ENCODE results near the gene STAM.
A peak's percentile ranks its signal among the peaks of the same experiment; 100 is the strongest.

Gene STAM

GRCh38 chr10:17733620-17734019 is 89.7 kb downstream of the STAM start:
- DNase-seq = no peak

GRCh38 chr10:17734432-17735080 is 90.6 kb downstream of the STAM start:
- DNase-seq = no peak

DNA sequence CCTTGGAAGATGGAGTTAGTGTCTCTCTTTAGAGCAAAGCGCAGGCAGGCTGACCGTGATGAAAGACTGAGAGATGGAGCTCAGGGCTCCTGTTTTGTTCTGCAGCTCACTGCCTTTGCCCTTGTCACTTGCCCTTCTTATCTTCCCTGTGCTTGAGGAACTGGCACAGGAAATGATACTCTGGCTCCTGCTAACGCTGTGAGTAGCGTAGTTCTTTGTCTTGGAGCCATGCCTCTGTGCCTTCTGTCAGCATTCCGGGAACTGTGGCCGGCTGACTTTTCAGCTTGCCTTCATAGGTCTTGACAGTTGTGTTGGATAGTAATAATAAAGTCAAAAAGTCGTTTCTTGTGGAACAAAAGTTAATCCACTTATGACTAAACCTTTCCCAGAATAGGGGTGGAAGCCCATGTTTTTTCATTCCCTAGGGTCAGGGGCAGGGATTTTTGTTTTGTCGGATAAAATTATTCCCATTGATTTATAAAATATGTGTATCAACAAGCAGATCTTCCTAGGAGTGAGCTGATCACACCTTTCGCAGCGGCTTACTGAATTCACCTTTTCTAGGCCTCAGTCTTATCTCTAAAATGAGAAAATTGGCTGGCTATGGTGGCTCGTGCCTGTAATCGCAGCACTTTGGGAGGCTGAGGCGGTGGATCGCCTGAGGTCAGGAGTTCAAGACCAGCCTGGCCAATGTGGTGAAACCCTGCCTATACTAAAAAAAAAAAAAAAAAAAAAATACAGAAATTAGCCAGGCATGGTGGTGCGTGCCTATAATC is 91.4 kb downstream of the STAM start:
- no peak for DNase-seq

DNA sequence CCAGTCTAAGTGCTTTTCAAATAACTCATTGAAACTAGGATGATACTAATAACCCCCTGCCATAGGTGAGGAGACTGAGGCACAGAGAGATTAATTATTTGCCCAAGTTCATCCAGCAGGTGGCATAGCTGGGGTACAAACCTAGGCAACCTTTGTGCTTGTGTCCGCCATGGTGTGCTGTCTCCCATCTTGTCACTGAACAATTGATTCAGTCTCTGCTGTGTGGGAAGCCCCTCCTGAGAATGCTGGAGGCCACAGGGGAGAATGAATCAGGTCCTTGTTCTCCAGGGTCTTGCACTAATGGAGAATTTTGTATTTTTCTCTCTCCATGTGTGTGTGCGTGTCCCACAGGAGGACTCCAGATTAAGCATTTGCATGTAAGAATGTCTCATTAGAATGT is 92.3 kb downstream of the STAM start:
- DNase-seq = no peak

DNA sequence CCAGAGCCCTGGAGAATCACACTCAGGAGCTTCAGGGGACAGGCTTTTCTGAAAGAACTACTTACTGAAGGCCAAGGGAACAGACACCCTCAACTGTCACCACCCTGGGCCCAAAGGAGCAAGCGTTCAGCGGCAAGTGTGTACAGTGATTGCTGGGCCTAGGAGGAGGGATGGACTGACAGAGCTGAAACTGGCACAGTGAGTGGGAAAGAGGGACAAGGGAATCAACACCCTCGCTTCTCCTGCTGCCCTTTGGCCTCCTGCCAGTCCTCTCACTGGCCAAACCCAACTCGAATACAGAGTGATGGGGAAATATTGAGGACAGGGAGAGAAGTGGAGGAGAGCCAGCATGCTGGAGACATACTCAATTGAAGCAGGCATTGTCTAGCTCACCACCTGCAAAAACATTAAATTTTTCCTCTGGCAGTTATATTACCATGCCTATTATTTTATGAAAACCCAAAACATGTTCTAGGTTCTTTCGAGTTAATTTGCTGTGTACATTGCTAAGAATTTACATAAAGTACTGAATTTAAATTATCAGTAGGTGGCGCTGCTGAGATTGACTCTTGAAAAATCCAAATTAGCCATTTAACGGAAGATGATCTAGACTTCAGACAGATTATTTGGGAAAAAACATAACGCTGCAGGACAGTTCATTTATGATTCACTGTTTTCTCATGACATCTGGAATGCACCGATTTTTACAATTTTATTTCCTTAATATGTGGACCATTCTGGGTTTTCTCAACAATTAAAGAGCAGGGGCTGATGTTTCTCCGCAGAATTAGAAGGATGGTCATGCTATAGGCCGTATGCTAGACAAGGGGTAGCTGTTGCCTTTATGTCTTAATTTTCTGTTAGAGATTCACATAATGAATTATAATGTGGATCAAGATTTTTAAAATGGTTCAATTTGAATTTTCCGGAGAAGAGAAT is 93.3 kb downstream of the STAM start:
- DNase-seq = peak; percentile 38

GRCh38 chr10:17740668-17741067 is 96.7 kb downstream of the STAM start:
- no peak for DNase-seq

GRCh38 chr10:17742918-17743317 is 99.0 kb downstream of the STAM start:
- peak; percentile 52 for DNase-seq

DNA sequence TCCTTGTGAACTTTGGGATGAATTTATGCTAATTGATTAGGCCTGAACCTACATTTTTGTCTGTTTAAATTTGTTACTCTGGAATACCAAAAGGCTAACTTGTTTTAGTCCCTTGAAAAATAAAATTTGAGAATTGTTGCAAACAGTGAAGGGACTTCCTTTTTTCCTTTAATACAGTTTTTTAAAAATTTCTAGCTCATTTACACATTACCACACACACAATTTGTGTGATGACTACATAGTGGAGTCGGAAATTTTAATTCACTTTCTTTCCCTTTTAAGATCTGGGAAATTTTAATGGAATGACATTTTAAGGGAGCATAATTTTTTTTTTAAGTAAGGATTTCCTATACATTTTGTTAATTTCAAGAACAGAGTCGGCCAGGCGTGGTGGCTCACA is 99.5 kb downstream of the STAM start:
- no peak for DNase-seq

DNA sequence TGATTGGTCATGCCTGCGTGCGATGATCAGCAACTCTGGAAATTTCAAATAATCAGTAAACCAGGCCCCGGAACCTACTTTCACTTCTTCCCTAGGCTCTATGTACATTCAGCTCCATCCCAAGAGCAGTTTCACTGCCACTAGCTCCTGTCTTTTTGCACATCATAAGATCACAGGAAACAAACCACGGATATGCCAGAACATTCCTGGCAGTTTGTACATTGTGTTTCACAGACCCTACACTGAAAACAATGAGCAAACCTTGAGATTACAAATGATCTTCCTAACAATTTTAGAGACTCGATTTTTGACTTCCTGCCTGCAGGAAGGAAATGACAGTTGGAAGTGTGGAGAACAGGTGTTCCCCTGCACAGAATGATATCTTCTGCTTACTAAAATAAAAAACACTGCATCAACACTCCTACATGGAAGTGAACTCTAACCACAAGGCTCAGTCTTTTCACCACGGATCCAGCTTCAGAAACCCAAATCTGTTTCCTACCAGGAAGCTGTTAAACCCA is 100.5 kb downstream of the STAM start:
- no peak for DNase-seq

- DNase-seq = peak; percentile 12
Measured at GRCh38 chr10:17747883-17748550, 104.1 kb downstream of the STAM start.

DNA sequence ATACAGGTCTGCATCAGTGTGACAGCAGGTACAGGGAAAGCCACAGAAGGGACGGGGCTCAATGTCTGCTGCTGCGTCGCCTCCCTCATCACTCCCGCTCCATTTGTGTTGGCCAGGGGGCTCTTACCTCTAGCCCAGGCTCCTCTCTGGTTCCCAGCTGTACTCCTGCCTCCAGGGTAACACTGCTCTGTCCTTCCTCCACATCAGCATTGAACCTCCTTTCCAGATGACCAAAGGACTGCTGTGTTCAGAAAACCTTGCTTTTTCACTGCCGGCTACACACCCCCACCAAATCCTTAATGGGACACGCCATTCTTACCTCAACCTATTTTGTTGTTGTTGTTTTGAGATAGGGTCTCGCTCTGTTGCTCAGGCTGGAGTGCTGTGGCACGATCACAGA is 105.9 kb downstream of the STAM start:
- DNase-seq = no peak

GRCh38 chr10:17751781-17752445 is 108.0 kb downstream of the STAM start, which contains the start of gene TMEM236:
Gene TMEM236, plus strand, starts transcription at chr10:17752201. Its CDS starts 95 bp downstream, at chr10:17752296.
- DNase-seq = no peak

GRCh38 chr10:17756557-17757217 is 112.7 kb downstream of the STAM start:
- no peak for DNase-seq

DNA sequence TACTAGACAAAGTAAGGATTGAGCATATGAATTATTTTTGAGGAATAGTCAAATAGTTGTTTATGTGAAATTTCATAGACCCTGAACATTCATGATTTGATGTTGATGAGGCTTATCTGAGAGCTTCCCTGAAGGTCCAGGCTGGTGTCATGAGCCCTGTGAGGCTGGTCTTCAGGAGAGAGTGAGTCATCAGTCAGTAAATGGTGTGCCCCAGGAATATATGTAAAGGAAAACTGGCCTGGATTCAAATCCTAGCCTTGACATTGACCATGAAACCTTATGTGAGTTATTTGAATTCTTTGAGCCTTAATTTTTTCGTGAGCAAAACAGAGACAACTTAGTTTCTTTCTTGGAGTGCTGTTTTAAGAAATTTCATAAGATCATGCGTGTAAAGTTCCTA is 114.2 kb downstream of the STAM start:
- peak; percentile 13 for DNase-seq

DNA sequence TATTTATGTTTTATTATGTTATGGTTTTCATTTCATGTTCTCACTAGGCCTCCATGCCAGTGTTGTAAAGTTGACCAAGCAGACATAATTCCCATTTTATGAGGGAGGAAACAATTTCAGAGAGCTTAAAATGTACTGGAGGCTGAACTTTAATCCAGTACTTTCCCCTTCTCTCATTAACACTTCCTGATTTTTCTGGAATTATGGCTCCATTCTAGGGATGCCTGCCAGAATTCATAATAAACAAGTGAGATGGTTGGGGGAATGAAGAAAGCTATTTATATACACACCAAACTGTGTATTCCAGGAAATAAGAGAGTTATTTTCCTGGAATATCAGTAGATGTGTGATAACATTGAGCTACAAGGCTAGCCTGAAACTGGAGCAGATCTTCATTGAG is 114.9 kb downstream of the STAM start:
- DNase-seq = no peak

- no peak for DNase-seq
Measured at GRCh38 chr10:17764142-17764541, 120.2 kb downstream of the STAM start.

DNA sequence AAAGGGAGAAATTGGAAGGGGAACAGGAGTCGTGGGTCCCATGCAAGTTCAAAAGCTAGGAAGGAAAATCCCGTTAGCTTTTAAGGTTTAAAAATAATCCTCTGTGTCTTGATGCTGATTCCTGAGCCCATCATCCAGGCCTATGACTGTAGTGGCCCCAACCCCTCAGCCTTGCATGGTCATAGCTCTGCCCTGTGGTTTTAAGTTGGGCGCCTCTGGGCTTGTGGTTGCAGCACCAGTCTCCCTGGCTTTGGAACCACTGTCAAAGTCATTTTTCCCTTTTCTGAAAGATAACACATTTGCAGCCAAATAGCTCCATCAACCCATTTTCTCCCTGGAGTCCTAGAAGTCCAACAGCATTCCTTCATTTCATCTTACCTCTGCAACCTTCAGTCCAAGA is 121.7 kb downstream of the STAM start:
- DNase-seq = no peak
